NCI-H82 treated with DMSO at 0.1 percent for 48 hours (cell line): ENCODE results near the gene ACSBG1.
"Not testable (repeated sequence)": the region's sequence is repeated elsewhere in the genome, so short reads cannot be mapped to it uniquely, and the experiment has no call there.

Experiments
- DNase-seq: peaks from one replicate; lab custom pipeline; 2025; ENCODE audit not compliant: unreplicated experiment; lab: John Stamatoyannopoulos, UW

ACSBG1 gene

DNA sequence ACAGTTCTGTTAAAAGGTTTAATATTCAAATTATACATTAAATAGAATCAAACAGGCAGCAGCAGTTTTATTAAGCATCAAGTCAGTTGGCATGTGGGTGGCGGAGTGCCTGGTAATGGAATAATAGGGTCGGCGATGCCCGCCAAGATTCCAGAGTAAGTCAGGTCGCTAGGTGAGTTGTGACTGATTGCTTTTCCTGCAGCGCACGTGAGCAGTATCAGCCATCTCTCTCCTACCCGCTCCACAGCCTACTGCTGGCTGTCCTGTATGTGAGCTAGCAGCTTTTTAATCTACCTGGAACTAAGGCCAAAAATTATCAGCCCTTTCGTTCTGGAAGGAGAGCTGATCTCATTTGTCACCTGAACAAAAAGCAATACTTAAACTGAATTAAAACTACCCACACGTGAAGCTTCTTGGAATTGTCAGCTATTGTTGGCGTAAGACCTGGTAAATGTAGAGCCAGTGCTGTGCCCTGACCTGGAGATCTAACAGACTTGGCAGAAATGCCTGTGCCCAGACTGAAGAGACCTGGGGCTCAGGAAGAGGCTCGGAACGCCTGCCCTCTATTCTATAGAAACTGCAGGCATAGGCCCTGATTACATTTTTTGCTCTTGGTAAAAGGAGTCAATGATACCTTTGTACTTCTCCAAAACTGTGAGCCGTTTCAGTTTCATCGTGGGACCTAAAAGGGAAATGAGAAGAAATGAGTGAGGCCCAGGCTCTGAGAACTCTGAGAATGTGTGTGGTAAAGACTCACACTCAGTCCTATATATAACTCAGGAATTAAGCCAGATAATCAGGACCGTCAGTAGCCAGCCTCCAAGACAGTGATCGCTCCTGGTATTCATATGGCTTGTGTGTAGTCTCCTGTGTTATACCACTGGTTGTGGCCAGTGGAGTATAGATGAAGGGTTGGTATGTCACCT lies 63.3 kb downstream of the ACSBG1 start:
- no peak for DNase-seq

DNA sequence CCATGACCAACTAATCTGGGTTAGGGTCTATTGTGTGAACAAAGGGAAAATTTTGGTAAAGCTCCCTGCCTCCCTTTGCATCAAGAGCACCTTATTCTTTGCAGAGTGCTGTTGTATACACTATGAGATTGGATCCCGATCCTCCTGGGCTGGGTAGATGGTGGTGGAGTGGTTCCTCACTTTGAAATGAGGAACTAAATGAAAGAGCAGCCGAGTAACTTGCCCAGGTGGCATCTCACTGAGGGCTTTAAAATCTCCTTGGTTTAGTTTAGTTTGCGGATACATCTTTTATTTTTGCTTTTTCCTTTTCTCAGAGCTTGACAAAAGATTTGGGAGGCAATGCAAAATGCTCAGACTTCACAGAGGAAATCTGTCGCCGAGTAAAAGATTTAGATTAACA lies 65.8 kb downstream of the ACSBG1 start:
- DNase-seq: no peak

DNA sequence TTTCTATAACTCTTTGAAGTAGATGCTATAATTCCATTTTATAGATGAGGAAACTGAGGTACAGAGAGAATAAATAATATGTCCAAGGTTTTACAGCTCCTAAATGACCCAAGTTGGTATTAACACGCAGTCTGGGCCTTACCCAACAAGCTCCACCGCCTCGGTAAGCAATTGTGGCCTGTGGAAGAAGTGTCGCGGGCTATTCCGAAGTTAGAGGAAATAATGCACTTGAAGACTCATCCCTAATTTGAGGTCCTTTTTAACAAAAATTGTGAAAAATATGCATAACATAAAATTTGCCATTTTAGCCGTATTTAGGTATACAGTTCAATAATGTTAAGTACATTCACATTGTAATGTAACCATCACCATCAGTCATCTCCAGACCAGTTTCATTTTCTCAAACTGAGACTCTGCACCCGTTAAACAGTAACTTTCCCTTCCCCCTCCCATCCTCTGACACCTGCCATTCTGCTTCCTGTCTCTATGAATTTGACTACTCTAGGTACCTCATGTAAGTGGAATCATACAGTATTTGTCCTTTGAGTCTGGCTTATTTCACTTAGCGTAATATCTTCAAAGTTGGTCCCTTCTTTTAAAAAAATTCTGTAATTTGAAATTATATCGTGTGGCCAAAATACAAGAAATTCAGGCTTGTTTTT lies 67.0 kb downstream of the ACSBG1 start:
- DNase-seq: no peak

DNA sequence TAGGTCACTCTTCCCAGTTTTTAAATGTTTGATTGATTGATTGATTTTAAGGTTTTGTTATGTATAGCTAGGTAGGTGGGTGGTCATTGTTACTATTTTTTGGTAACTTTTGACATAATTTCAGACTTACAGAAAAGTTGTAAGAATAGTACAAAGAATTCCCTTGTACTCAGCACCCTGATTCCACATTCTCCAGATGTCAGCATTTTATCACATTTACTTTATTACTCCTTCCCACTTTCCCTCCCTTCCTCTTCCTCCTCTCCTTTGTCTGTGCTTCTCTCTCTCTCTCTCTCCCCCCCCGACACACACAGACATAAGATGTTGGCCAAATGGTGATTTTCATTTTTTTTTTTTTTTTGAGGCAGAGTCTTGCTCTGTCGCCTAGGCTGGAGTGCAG lies 70.4 kb downstream of the ACSBG1 start:
- no peak for DNase-seq

DNA sequence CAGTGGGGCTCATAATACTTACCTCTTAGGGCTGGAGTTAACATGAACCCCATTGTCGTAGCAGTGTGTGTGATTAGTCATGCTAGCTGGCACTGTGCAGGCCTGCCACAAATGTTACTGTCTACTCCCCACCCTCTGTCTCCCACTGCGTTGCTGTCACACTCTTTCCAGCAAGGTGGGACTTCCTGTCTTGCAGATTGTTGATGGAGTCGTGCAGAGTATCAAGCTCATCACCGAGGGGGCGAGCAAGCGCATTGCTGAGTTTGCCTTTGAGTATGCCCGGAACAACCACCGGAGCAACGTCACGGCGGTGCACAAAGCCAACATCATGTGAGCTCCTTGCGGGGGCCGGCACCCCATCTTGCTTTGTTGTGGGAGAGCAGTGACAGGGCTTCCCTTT lies 72.3 kb downstream of the ACSBG1 start:
- DNase-seq: no peak

DNA sequence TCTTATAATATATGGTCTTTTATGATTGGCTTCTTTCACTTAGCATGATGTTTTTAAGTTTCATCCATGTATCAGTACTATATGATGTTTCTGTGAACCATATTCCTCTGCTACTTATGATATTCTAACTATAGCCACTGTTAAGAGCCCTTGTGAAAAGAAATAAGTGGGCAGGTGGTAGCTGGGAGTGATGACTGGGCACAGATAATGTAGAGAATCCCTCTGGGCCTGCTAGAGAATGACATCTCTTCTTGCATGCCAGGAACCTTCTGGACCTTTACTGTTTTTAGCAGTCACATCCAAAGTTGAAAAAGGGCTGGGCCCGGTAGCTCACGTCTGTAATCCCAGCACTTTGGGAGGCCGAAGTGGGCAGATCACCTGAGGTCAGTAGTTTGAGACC lies 75.0 kb downstream of the ACSBG1 start:
- no peak for DNase-seq

DNA sequence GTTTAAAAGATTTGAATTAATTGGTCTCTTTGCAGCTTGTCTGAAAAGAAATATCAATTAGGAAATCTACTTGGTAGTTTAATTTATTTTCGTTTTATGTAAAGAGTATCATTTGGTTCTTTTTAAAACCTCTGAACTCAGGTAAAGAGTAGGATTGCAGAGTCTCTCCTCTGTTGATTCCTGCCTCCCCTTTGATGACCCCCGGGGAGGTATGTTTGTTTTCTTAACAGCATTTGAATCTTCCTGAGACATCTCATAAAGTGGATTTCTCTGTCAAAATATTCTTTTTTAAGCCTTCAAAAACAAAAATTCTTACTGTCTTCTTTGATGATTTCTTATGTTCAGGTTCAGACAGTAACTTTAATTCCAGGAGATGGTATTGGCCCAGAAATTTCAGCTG lies 77.2 kb downstream of the ACSBG1 start:
- DNase-seq: no peak

DNA sequence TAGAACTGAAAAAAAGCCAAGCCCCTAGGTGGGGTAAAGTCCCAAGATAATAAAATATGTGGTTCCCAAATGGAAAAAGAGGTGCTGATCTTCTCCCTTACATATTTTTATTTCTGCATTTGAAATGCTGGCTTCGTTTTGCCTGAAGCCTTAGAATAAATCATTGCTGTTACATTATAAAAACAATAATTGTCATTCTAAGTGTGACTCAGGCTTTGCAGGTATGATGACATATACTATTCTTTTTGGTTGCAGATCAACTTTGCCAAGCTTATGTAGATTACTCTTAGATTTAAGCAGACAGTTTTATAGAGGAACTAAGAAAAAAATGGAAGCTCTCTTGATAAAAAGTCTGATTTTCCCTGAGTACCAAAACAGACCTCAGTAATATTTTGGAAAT lies 77.7 kb downstream of the ACSBG1 start:
- DNase-seq: no peak

DNA sequence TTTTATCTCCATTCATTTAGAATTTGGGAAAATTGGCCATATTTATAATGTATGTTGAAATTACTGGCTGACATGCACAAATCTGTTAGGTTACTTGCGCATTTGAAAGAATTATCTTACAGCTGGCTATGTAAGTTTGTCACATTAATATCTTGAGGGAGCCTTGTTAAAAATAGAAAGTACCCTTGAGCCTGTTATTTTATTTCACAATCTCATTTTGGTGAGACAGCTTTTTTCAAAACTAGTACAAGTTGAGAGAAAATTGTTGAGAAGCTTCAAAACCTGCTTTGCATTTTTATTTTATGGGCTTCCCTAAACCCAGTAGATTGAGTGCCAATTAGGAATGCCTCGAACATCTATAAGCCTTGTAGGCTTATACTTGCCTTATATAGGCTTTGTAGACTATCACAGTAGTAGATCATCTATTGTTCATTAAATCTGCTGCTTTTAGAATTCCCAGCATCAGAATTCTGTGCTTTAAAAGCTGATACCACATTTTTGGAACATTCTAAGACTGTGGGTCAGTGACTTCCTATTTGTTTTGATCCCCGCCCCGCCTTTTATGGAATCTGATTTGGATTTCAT lies 78.9 kb downstream of the ACSBG1 start:
- no peak for DNase-seq

DNA sequence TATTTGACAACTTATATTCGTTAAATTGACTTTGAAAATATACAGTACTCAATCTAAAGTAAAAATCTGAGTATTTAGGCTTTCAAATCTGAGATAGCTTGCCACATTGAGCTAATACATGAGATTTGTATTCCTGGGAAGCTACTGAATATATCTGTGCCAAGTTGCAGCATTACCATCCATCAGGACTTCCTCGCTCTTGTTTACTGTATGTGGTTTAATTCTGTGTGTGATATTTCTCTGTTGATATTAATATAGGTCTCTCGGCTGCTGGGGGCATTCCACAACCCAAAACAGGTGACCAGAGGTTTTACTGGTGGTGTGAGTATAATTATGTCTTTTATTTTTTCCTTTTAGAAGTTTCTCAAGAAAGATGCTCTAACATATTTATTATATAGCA lies 79.4 kb downstream of the ACSBG1 start:
- DNase-seq: no peak

DNA sequence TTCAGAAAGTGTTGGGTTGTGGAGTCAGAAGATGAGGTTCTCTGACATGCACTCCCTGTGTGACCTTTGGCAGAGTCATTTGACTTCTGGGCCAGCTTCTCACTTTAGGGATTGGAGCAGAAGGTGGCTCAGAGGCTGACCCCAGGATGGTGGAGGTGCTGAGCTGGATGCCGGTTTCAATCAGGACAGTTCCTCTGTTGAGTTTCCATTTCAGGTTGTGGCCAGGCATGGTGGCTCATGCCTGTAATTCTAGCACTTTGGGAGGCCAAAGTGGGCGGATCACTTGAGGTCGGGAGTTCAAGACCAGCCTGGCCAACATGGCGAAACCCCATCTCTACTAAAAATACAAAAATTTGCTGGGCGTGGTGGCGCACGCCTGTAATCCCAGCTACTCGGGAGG lies 83.3 kb downstream of the ACSBG1 start:
- DNase-seq: not testable (repeated sequence)

DNA sequence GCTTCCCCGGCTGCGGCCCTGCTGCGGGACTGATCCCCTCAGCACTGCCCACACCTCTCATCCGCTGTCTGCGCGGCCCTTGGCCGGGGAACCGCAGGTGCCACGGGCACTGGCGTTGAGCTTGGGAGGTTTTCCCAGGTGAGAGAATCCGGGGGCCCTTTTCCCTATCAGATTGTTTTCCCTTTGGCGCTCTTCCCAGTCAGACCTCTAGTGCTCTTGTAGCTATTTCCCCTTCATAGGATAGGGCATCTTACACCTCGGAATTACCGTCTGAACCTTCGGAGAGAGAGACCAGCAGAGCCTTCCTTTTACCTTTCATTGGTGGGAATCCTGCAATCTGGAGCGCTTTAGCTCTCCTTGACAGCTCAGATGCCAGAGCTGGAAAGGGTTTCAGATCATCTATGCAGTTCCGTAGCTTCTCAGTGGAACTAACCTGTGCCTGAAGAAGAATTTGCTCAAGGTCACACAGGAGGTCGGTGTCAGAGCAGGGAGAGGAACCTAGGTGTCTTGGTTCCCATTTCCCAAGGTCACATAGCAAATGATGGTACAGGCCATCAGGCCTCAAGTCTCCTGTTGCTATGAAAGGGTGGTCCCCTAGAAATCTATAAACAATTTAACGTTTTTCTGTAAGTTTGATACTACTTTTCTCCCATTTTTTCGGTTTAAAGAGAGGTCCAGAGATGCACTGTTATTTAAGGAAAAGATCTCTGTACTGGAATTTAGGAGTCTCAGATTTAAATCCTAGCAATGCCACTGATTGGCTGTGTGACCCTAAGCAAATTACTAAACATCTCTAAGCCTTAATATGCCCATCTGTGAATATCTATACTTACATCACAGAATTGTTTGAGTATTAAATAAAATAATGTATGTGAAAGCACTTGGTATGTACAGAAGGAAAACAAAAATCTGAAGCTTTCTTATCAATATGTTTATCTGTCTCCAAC lies 84.3 kb downstream of the ACSBG1 start:
- DNase-seq: no peak

DNA sequence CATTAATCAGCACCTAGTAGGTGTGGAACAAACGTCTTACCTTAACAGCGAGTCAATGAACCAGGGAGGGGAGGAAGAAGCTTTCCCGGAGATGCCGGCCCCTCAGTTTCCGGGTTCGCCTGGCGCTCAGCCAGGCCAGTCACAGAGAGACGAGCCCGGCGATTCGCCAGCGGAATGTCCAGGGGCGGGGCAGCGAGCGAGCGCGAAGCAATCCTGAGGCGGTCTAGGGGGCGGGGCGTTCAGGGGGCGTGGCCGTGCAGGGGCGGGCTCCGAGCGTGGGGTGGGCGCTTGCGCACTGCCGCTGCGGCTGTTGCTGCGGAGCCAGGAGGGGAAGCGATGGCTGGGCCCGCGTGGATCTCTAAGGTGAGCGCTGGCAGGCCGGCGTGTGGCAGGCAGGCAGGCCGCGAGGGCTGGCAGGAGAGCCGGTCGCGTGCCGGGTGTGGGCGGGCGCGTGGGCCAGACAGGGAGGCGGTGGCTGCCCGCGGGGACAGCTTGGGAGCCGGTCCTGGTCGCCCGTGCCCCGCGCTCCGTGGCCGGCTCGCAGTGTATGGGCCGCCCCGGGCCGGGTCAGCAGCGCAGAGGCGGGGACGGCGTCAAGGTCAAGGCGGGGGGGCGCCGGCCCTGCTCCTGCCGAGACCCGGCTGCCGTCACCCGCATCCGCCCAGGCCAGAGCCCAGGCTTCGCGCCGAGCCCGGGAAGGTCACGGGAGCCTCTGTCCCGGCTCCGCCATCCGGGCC lies 85.1 kb downstream of the ACSBG1 start, which contains the start of gene IDH3A:
TSS of gene IDH3A (plus strand) at position 295 of the 737 bp plus-strand sequence. CDS start at position 337, 42 bp downstream.
- peak; percentile 92 for DNase-seq

DNA sequence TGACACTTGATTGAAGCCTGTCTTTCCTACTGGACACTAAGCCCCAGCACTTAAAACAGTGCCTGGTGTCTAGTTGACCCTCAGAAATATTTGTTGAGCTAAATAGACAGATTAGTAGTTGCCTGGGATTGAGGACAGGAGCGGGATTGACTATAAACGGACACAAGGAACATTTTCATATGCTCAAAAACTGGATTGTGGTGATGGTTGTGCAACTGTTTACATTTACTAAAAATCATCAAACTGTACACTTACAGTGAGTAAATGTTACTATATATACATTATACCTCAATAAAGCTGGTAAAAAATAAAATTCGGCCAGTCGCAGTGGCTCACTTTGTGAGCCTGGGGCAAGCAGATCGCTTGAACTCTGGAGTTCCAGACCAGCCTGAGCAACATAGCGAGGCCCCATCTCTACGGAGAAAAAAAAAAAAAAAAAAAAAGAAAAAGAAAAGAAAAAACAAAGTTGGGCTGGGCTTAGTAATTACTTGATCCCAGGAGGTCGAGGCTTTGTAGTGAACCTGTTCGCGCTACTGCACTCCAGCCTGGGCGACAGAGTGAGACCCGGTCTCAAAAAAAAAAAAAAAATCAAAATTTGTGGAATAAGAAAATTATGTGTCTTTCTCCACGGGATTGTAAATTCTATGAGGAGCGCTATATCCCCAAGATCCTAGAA lies 85.8 kb downstream of the ACSBG1 start:
- no peak for DNase-seq

DNA sequence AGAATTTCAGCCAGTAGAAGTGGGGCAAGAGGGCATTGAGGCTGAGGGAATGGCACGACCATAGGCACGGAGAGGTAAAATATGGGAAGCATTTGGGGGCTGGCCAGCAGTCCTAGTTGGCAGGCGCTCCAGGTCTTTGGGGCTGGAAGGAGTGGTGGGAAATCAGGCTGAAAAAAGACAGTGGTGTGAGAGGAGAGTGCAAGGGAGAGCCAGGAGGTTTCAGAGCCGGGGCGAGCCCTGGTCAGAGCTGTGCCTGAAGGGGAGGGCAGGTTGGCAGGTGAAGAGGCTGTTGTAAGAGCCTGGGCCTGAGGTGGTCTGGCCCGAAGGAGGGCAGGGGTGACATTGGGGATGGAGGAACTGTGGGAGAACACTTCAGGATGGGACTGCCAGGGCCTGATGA lies 86.8 kb downstream of the ACSBG1 start:
- DNase-seq: no peak

DNA sequence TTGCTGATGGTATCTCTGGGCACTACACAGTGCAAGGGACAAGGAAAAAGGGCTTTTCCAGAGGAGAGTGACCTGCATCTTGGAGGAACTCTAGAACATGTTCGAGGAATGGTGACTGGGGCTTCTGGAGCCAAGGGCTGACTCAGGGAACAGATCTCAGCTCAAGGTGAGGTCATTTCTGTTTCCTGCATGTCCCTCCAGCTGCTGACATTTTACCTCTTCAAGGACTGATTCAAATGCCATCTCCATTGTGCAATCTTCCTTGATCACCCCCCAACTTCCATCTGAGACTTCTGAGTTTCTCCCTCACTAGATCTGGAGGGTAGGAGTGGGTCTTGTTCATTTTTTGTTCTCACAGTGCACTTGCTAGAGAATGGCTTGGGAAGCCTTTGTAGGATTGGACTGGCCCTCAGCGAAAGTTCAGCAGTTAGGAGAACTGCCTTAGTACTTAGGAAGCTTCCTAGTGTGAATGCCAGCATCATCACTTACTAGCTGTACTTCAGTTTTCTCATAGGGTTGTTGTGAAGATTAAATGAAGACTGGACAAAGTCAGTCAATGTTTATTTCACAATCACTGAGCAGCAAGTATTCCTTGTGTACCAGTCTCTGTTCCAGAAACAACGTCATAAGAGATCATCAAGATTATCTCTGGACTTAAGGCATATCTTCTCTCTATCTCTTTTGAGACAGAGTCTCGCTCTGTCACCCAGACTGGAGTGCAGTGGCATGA lies 87.8 kb downstream of the ACSBG1 start:
- no peak for DNase-seq

DNA sequence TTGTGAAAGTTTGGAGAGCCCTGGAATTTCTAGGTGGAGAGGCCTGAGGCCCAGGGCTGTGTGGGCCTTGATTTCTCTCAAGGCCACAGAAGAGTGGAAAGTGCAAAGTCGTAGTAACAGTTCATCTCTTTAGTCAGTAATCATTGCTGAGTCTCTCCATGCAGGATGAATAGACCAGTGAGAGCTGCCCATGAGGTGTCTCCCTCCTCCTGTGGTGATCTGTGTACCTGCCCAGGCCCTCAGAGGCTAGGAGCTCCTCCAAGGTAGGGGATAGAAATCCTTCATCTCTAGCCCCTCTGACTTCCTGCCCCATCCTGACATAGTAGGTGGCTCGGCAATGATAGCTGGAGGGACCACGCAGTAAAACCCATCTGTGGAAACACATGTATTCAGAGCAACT lies 92.0 kb downstream of the ACSBG1 start:
- DNase-seq: no peak

DNA sequence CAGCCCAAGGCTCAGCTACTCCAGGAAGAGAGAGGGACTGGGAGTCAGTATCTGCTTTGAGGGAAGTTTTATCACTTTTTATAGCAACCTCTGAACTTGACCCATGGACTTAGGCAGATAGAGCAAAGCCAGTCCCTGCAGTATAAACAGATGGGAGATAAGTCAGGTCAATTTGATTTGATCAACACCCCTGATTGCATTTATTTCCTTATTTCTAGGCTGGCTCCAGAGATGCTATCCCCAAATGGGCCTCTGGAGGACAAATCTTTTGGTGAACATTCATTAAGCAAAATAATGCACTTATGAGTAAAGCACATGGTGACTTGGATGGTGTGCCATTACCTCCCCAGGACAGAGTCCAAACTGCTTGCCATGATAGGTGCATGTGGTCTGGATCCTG lies 94.1 kb downstream of the ACSBG1 start:
- no peak for DNase-seq

DNA sequence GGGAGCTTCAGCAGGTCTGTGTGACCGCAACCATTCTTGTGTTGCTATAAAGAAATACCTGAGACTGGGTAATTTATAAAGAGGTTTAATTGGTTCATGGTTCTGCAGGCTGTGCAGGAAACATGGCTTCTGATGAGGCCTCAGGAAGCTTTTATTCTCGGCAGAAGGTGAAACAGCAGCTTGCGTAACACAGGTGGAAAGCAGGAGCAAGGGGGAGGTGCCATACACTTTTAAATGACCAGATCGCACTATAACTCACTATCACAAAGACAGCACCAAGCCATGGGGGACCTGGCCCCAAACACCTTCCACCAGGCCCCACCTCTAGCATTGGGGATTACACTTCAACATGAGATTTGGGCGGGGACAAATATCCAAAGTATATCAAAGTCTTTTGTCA lies 94.8 kb downstream of the ACSBG1 start:
- DNase-seq: no peak
